ENCODE data around the gene FUS.
A peak's percentile ranks its signal among the peaks of the same experiment; 100 is the strongest.
"Not testable (repeated sequence)": the region's sequence is repeated elsewhere in the genome, so short reads cannot be mapped to it uniquely, and the experiment has no call there.

The FUS gene

GRCh38 chr16:31179747-31180459 is at the start of gene FUS:
Gene FUS (plus strand): TSS chr16:31180139. CDS start chr16:31180215, 76 bp downstream.
- DNase-seq = peak; percentile 57

GRCh38 chr16:31130336-31130891 is 49.5 kb upstream of the FUS start:
- DNase-seq = no peak

DNA sequence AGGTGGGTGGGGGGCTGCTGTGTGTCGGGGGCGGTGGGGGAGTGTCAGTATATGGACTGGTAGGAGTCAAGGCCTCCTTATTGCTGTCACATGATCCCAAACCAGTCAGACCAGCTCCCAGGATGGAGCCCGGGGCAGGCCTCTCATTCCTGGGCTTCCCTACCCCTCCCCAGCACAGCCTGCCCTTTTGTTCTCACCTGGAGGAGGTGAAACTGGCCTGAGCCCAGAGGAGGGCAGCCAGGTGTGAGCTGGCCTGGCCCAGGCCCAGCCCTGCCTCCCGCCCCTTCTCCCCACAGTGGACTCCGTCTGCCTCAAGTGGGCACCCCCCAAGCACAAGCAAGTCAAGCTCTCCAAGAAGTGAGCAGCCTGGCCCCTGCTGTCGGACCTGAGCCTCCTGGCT is 49.0 kb upstream of the FUS start:
- no peak for DNase-seq

DNA sequence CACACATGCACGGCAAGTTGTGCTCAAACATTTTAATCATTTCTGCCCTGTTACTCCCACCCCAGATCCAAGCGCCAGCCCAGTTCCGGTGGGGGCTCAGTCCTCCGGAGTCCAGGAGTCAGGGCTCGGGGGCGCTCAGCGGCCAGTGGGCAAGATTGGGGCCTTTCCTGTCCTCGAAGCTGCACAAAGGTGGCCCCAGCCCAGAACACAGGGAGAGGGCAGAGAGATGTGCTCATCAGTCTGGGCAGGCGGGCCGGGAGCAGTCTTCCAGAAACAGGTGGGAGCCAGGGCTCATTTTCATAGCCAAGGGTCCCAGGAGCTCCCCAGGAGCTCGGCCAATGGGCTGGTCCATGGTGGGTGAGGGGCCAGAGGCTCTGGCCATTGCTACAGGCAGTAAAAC is 48.5 kb upstream of the FUS start:
- DNase-seq = no peak

- DNase-seq = no peak
Measured at GRCh38 chr16:31131841-31132271, 48.1 kb upstream of the FUS start.

DNA sequence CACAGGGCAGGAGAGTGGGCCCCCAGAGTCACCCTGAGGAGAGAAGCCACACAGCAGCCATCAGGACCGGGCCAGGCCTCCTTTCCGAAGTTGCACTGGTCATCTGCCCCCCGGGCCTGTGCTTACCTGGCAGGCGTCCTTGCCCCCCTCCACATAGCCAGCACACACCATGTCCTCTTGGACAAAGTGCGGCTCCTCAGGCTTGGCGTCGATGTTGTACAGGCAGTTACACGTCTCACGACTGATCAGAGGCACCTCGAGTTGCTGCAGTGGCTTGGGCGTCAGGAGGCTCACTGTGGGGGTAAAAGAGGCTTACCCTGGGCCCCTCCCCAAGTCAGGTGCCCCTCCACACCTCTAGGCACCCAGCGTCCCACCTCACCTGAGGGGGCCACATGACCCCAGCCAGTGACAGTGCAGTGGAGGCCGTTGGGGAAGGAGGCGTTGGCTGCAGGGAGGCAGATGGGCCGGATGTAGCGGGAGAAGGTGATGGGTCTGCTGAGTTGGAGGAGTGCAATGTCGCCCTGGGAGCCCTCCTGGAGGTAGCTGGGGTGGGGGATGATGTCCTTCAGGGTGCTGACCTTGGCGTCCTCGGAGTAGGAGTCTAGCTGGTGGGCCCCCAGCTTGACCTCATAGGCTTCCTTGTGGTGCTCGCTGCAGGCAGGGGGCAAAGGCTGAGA is 47.5 kb upstream of the FUS start:
- DNase-seq = no peak

DNA sequence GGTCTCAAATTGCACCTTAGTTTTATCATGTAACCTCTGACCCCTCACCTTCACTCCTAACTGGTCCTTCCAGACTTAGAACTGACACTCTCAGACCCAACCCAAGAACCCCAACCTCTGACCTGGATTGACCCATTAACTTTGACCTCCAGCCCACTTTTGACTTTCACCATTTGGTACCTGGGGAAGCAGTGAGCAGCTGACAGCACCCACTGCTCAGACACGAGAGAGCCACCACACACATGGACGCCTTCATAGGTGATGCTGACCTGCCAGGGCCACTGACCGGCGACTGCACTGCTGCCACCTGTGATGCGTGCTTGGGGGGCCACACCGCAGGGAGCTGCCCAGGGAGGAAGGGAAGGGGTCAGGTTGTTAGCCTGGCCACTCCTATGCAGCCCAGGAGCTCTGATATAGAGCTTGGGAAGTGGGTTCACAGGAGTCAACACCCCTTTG is 46.9 kb upstream of the FUS start:
- DNase-seq = no peak

DNA sequence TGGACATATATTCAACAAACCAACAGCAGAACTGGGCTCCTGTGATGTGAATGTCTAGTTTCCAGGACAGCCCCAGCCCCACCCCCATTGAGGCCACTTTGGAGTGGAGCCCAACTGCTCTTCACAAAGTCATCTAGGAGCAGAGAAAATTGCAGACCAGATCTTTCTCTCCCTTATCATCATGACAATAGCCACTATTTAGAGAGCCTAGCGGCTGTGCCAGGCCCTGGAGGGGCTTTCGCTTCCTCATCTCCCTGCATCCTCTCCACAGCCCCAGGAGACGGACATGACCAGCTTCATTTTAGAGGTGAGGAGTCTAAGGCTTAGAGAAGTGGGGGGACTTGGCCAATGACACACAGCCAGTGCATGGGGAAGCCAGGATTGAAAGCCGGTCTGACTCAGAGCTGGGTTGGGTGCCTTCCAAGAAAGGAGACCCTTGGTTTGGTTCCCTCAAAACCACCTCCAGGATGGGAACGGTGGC is 45.8 kb upstream of the FUS start:
- no peak for DNase-seq

GRCh38 chr16:31134625-31135534 is 45.1 kb upstream of the FUS start:
- no peak for DNase-seq

GRCh38 chr16:31135535-31136286 is 44.2 kb upstream of the FUS start, which contains the start of gene PRSS8:
Gene PRSS8 (minus strand): TSS chr16:31135727. CDS start chr16:31135498, 229 bp downstream.
- no peak for DNase-seq

DNA sequence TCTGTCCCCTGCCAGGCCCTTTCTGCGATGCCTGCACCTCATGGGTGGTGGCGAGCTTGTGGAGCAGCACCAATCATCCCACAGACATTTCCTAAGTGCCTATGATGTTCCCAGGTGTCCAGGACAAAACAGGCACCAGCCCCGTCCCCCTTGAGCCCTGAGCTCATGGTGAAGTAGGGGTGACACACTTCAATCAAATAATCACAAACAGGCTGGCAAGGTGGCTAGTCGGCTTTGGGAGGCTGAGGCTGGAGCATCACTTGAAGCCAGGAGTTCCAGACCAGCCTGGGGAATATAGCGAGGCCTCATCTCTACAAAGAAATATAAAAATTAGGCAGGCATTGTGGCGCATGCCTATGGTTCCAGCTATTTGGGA is 43.7 kb upstream of the FUS start:
- DNase-seq = no peak

- DNase-seq = not testable (repeated sequence)
Measured at GRCh38 chr16:31136822-31137499, 43.0 kb upstream of the FUS start.

DNA sequence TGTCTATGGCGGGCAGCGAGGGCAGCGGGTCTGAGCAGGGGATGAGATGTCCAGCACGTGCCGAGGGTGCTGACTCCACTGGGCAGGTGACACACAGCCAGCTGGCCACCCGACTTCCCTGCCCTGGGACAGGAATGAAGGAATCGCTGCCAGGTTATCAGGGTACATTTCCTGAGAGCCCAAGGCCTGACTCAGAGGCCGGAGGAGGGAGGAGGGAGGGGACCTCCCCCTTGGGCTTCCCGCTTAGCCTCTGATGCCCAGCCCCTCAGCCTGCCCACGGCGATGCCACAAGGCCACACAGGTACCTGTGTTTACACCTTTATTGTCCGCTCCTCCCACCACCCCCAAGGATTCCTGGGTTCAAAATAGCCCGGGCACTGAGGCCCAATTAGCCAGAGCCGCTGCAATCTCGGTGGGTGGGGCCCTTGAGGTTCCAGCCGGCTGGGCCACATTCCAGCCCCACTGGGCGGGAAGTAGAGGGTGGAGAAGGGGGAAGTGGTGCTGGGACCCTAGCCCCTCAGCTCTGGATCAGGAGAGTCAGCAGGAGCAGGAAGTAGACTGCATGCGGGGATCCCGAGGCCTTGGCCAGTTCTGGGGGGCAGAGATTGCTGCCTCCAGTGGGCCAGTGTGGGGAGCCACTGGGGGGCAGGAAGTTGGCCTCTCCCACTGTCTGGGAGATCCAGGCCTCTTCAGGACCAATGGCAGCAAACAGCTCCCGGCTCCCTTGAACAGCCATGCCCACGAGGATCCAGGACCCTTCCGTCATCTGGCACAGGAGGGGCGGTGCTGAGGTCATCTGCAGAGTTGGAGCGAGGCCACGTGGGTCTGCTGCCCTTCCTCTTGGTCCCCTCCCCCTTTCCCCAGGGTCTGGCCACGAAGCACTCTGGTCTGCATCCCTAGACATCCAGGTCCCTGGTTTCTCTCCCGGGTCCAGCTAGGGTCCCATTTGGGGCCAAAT is 41.0 kb upstream of the FUS start:
- DNase-seq = no peak

GRCh38 chr16:31141071-31141469 is 38.9 kb upstream of the FUS start:
- DNase-seq = not testable (repeated sequence)

- DNase-seq = no peak
Measured at GRCh38 chr16:31141489-31142108, 38.3 kb upstream of the FUS start.

- DNase-seq = no peak
Measured at GRCh38 chr16:31142109-31143010, 37.6 kb upstream of the FUS start.

DNA sequence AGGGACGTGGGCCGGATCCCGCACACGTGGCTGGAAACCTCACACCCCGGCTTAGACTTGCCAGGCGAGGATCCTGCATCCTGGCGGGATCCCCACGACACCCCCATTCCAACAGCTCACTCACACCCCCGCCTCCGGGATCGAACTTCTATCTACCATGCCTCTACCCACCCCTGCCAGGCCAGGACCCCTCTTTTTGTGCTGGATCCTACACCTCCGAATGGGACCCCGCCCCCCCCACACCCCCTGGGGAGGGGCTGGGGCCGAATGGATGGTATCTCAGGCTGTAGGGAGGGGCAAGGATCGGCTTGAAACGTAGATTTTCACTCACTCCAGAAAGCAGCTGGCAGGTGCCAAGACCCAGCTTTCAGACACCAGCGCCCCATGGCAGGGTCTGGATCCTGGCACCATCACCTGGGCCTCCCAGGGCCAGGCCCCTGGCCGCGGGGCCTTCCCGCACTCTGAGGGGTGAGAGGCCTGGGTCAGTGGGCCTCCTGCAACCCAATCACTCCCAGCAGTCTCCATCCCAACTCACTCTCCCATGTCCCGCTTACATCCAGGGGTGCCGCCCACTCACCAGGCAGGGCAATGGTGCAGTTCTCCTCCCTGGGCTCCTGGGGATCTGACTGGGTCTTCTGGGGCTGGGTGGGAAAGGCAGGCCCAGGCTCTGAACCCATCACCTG is 36.8 kb upstream of the FUS start:
- DNase-seq = no peak

GRCh38 chr16:31143694-31144148 is 36.2 kb upstream of the FUS start:
- DNase-seq = no peak
